ENCODE measurements around the gene PRDM2.
"Not testable (repeated sequence)": the region's sequence is repeated elsewhere in the genome, so short reads cannot be mapped to it uniquely, and the experiment has no call there.

PRDM2 gene, protein sequence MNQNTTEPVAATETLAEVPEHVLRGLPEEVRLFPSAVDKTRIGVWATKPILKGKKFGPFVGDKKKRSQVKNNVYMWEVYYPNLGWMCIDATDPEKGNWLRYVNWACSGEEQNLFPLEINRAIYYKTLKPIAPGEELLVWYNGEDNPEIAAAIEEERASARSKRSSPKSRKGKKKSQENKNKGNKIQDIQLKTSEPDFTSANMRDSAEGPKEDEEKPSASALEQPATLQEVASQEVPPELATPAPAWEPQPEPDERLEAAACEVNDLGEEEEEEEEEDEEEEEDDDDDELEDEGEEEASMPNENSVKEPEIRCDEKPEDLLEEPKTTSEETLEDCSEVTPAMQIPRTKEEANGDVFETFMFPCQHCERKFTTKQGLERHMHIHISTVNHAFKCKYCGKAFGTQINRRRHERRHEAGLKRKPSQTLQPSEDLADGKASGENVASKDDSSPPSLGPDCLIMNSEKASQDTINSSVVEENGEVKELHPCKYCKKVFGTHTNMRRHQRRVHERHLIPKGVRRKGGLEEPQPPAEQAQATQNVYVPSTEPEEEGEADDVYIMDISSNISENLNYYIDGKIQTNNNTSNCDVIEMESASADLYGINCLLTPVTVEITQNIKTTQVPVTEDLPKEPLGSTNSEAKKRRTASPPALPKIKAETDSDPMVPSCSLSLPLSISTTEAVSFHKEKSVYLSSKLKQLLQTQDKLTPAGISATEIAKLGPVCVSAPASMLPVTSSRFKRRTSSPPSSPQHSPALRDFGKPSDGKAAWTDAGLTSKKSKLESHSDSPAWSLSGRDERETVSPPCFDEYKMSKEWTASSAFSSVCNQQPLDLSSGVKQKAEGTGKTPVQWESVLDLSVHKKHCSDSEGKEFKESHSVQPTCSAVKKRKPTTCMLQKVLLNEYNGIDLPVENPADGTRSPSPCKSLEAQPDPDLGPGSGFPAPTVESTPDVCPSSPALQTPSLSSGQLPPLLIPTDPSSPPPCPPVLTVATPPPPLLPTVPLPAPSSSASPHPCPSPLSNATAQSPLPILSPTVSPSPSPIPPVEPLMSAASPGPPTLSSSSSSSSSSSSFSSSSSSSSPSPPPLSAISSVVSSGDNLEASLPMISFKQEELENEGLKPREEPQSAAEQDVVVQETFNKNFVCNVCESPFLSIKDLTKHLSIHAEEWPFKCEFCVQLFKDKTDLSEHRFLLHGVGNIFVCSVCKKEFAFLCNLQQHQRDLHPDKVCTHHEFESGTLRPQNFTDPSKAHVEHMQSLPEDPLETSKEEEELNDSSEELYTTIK (N-terminal part only)

DNA sequence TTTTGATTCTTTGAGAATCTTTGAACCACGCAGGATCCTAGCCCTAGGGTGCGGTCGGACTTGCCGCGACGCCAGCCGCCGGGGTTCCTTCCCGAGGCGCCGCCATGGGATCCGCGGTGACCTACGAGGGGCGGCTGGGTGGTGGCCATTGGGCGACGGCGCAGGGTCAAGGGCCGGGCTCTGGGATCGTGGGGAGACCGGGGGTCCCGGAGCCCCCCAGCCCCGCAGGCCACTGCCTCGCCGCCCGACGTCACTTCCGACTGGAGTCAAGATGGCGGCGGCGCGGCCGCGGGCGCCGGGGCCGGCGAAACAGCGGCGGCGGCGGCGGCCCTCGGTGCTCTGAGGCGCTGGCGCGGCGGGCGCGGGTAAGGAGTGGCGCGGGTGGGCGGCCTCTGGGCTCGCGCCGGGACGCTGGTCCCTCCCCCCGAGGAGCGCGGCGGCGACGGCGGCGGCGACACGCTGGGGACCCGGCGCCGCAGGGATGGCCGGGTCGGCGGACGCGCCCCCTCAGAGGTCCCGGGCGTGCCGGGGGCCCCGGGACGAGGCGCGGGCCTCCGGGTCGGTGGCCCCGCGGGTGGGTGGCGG lies at the start of gene PRDM2:
Gene PRDM2, plus strand, starts transcription at position 253 of the 585 bp plus-strand sequence. CDS start 15,418 bp downstream, outside the sequence.
- DNase-seq (ENCODE audit: low read depth) = no peak

DNA sequence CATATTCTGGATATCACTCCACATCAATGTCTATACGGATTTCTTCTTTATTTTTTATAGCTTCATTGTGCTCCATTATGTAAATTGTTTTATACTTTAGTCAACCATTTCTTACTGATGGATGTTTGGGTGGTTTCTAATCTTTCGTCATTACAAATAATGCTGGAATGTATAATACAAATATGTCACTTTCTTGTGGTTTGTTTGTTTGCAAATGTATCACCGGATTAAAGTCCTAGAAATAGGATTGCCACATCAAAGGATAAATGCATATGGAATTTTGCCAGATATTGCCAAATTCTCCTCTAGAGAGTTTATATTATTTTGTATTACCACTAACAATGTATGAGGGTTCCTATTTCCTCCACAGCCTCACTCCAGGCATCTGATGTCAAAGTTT lies 48.7 kb upstream of the PRDM2 start:
- DNase-seq (ENCODE audit: low read depth) = no peak

GRCh38 chr1:13652238-13652637 lies 47.8 kb upstream of the PRDM2 start:
- DNase-seq (ENCODE audit: low read depth) = no peak

- no peak for DNase-seq (ENCODE audit: low read depth)
These were observed 38.4 kb upstream of the PRDM2 start for GRCh38 chr1:13661539-13661938.

- no peak for DNase-seq (ENCODE audit: low read depth)
These were observed 37.5 kb upstream of the PRDM2 start for GRCh38 chr1:13662493-13662892.

GRCh38 chr1:13663969-13664368 lies 36.0 kb upstream of the PRDM2 start:
- no peak for DNase-seq (ENCODE audit: low read depth)

DNA sequence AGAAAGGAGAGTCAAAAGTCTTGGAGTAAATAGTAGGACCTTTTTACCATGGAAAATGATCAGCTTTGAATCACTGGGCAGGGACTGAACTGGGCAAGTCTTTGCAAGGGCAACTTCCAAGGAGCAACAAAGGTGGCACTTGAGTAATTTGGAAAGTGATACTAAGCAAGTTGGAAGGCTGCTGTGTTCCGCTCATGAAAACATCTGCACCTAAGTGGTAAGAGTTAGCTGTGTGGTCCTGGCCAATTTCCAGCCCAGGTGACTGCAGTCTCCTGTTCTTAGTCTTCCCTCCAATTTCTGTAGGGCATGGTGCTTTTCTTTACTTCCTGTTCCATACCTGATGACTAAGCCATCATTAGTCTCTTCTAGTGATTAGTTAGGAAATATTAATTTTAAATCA lies 35.5 kb upstream of the PRDM2 start:
- no peak for DNase-seq (ENCODE audit: low read depth)

- no peak for DNase-seq (ENCODE audit: low read depth)
These were observed 33.7 kb upstream of the PRDM2 start for GRCh38 chr1:13666317-13666716.

GRCh38 chr1:13667691-13668090 lies 32.3 kb upstream of the PRDM2 start:
- DNase-seq (ENCODE audit: low read depth) = no peak

DNA sequence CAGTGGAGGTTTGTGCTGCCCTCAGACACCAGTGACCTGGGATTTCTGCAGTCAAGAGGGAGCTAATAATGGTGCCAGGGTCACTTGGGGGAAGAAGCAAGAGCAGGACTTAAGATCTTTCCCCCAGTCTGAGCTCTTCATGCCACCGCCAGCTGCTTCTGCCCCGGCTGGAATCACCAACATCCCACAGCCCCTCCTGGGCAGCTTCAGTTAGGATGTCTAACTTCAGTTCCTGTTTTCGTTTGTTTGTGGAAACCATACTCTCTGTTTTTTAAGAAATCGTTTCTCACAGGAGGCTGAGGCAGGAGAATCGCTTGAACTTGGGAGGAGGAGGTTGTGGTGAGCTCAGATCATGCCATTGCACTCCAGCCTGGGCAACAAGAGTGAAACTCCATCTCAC lies 25.6 kb upstream of the PRDM2 start:
- DNase-seq (ENCODE audit: low read depth) = no peak

GRCh38 chr1:13675151-13675651 lies 24.8 kb upstream of the PRDM2 start:
- DNase-seq (ENCODE audit: low read depth) = no peak

- no peak for DNase-seq (ENCODE audit: low read depth)
These were observed 22.1 kb upstream of the PRDM2 start for GRCh38 chr1:13677896-13678295.

DNA sequence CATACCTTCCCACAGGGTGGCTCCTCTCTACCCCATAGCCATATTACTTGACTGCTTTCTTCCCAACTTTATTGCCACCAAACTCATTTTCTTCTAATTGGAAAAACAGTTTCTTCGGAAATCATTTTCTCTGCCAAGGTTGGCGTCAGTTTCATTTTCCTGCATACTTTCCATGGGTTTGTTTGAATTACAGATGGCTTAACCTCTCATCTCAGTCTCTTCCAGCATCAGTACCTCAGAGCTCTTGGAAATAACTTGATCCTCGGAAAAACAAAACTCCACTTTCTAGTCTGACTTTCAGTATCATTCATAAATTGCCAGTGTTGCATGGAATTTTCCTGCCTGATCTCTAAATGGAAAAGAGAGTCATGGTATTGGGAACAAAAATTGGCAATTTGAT lies 20.3 kb upstream of the PRDM2 start:
- no peak for DNase-seq (ENCODE audit: low read depth)

DNA sequence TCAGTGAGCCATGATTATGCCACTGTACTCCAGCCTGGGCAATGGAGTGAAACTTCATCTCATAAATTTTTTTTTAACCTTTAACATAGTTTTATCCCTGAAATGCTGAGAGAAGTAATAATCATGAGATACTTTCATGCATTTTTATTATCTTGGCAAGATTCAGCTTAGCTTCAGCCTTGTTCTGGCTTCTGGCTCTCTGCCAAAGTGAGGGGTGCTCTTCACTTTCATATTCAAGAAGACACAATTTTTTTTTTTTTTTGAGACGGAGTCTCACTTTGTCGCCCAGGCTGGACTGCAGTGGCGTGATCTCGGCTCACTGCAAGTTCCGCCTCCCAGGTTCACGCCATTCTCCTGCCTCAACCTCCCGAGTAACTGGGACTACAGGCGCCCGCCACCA lies 19.4 kb upstream of the PRDM2 start:
- DNase-seq (ENCODE audit: low read depth) = not testable (repeated sequence)

GRCh38 chr1:13681921-13682320 lies 18.1 kb upstream of the PRDM2 start:
- no peak for DNase-seq (ENCODE audit: low read depth)

DNA sequence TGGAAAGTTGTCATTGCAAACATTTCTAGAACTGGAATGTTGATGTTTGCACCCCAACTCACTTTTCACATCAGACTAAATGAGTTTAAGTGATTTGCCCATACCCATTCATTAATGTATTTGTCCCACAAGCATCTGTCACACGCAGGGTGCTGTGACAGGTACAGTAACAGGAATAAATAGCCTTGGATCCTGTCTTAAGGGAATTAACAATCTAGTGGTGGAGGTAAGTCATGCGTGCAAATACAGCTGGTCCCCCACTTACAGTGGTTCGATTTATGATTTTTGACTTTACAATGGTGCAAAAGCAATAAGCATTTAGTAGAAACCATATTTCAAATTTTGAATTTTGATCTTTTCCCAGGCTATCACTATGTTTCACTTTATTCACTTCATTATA lies 17.5 kb upstream of the PRDM2 start:
- no peak for DNase-seq (ENCODE audit: low read depth)

DNA sequence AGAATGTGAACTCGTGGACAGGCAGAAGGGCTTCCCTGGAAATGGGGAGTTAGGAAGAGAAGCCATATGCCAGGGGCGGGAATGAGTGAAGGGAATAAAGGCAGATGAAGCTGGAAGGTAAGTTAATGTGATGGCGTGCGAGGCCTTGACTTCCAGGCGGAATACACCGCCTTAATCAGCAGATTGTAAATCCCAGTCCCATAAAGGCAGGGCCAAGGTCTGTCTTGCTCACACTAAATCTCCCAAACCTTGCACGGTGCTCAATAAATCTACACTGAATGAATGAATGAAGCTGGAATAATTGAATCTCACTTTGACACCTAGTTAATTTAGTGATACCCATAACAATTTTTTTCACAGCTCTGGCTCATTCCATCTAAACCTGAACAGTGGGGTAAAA lies 16.8 kb upstream of the PRDM2 start:
- no peak for DNase-seq (ENCODE audit: low read depth)

- DNase-seq (ENCODE audit: low read depth) = no peak
These were observed 12.8 kb upstream of the PRDM2 start for GRCh38 chr1:13687151-13687715.

GRCh38 chr1:13693094-13693493 lies 6.9 kb upstream of the PRDM2 start:
- not testable (repeated sequence) for DNase-seq (ENCODE audit: low read depth)

DNA sequence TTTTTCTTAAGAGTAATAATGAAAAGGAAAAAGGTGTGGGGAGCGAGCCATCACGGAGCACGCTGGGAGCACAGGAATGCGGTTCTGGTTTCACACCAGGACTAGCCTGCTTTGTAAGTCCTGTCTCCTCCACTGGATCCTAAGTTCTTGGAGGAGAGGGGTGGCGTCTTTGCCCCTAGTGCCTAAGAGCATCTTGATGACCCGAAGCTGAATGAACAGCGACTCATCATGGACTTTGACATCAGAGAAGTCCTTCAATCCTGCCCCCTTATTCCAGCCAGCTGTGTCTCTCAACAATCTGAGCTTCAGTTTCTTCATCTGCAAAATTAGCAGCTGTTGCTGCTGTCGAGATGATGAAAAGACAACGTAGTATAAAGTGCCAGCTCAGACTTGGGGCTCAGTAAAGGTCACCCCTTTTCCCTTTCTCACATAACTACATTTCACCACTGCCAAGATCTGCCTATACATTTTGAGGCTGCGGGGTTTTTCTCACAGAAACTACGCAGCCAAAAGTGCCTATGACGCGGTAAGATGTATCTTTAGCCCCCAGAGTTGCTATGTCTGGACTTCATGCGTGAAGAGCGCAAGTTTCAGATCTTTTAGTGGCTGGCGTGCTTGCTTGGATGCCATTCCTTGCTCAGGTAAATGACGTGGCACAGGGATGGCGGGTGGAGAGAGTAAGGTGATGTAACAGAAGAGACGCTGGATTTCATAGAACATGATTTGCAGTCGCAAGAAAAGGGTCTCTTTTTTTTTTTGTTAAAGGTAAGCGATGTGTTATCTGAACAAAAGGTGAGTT lies 4.9 kb upstream of the PRDM2 start:
- no peak for DNase-seq (ENCODE audit: low read depth)

DNA sequence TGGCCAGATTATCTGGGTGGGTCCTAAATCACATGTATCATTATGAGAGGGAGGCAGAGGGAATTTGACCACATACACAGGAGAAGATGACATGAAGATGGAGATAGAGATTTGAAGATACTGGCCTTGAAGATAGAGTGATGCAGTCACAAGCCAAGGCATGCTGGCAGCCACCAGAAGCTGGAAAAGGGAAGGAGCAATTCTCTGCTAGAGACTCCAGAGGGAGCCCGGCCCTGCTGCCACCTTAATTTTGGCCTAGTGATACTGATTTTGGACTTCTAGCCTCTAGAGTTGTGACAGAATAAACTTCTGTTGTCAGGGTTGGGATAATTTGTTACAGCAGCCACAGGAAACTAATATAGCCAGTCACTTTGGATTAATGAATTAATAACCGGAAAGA lies 2.2 kb upstream of the PRDM2 start:
- no peak for DNase-seq (ENCODE audit: low read depth)
